PFSK-1 (cell line): ENCODE measurements around the gene PINK1.

Experiments
- POLR2AphosphoS5 ChIP-seq: IDR thresholded peaks from 2 replicates; pipeline ENCODE4 v1.6.1; 2012; ENCODE audit warnings: low read depth, mild to moderate bottlenecking, control low read depth, low read length, moderate library complexity
- REST ChIP-seq, 2 experiments: IDR thresholded peaks; 2 replicates each; pipeline versions ENCODE4 v1.6.1 to v1.8.0; 2011 to 2012; ENCODE audit warnings: low read depth in 2 of 2, low read length in 2 of 2, control low read depth in 1 of 2, inconsistent platforms in 1 of 2, mild to moderate bottlenecking in 1 of 2, moderate library complexity in 1 of 2; ENCODE audit not compliant: insufficient read depth in 1 of 2

GRCh38 chr1:20661207-20662109, 28.2 kb downstream of the PINK1 start, which contains the start of gene DDOST:
- peak; percentile 89 for TF ChIP-seq POLR2AphosphoS5
- TF ChIP-seq REST (IDR thresholded peaks at IDR 0.05; ENCODE audit: insufficient read depth in 1 of 2, low read depth in 2 of 2, low read length in 2 of 2): no peak
